Activated T-cell treated with anti-CD3 and anti-CD28 coated beads for 48 hours (primary cell): ENCODE data around the gene PTGS1.
"Not testable (repeated sequence)": the region's sequence is repeated elsewhere in the genome, so short reads cannot be mapped to it uniquely, and the experiment has no call there.

ENCODE experiments used
- DNase-seq: peaks from one replicate; pipeline ENCODE4 v3.0.0-alpha.2; 2020; ENCODE audit warnings: low read depth

The PTGS1 gene

DNA sequence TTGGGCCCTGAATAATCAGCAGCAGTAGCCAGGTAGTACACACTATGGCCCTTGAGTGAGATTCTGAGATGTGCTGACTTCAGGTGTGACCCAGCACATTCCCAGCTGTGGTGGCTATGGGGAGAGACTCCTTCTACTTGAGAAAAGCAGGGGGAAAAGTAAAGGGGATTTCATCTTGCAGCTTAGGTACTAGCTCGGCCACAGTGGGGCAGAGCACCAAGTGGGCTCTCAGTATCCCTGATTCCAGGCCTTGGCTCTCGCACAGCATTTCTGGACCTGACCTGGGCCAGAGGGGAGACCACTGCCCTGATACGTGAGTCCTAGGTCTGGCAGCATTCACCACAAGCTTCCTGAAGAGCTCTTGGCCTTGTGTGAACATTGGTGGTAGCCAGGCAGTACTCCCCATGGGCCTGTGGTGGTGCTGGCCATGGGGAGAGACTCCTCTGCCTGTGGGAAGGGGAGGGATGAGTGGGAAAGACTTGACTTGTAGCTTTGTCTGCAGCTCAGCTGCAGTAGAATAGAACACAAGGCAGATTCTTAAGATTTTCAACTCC is 27.6 kb downstream of the PTGS1 start:
- no peak for DNase-seq

DNA sequence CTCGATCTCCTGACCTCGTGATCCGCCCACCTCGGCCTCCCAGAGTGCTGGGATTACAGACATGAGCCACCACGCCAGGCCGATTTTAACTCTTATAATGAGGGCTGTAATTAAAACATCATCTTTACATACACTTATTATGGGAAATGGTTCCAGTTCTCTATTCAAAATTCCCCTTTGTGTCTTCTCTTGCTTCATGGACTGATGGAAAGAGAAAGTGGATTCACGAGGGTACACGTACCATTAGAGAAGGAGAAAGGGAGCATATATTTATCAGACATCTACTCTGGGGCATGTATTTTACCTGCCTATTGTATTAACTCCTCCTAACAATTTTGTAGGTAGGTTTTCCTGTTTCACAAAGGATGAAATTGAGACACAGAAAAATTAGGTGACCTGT is 31.1 kb downstream of the PTGS1 start:
- no peak for DNase-seq

DNA sequence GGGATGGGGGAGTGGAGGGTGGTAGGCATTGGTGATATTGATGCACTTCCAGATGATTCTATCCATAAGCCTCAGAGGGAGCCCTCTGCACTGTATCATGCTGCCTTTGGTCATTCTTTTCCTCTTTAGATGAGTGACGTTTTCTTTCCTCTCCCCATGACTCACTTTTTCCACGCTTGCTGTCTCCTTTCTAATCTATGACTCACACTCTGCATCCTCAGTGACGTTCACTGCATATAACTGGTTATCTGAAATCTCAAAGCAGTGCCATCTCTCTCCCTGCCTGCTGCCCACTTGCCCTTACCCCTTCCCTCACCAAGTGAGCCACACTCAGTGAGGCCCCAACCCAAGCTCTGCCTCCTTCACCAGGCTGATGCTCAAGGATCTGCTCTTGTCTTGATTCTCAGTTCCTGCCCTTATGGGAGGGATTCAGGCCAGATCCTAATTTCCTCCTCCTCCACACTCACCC is 31.6 kb downstream of the PTGS1 start:
- DNase-seq = peak; percentile 19

DNA sequence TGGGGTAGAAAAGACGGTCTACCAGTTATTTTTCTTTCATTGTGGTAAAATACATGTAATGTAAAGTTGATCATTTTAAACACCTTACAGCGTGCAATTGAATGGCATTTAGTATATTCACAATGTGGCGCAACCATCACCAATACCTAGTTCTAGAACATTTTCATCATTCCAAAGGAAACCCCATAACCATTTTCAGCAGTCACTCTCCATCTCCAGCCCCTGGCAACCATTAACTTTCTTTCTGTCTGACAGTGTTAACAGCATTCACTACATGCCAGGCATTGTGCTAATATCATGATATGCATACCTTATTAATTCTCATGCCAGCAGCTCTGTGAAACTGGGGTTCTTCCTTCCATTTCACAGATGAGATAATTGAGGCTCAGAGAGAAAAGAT is 32.0 kb downstream of the PTGS1 start:
- DNase-seq = no peak

DNA sequence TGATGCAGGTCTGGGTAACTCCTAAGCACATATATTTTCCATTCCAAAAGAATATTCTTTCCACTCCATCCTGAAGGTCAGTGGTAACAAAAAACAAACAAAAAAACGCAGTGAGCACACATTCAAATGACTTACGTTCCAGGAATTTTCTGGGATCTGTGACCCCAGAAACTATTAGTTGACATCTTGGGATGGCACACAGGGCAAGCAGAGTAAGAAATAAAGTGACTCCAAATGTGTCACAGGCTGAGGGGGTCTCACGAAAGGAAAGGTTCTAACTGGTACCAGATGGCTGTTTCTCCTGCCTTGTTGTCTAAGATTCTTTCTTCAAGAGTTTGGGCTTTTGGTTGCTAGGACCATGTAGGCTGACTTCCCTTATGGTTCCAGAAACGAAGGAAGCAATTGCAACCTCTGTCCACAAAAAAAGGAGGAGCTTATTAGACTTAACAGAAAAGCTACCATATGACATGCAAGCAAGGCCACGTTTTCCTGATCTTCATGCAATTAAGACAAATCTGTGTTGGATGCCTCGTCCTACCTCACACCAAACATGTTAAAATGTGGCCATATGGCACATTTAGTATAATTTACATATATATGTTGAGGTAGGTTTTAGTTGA is 32.7 kb downstream of the PTGS1 start:
- DNase-seq = no peak

DNA sequence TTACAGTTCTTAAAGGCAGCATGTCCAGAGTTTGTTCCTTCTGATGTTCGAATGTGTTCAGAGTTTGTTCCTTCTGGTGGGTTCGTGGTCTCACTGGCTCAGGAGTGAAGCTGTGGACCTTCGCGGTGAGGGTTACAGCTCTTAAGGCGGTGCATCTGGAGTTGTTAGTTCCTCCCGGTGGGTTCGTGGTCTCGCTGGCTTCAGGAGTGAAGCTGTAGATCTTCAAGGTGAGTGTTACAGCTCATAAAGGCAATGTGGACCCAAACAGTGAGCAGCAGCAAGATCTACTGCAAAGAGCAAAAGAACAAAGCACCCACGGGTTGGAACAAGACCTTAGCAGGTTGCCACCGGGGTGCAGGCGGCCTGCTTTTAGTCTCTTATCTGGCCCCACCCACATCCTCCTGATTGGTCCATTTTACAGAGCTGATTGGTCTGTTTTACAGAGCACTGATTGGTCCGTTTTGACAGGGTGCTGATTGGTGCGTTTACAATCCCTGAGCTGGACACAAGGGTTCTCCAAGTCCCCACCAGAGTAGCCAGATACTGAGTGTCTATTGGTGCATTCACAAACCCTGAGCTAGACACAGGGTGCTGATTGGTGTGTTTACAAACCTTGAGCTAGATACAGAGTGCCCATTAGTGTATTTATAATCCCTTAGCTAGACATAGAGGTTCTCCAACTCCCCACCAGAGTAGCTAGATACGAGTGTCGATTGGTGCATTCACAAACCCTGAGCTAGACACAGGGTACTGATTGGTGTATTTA is 34.7 kb downstream of the PTGS1 start:
- DNase-seq = not testable (repeated sequence)

DNA sequence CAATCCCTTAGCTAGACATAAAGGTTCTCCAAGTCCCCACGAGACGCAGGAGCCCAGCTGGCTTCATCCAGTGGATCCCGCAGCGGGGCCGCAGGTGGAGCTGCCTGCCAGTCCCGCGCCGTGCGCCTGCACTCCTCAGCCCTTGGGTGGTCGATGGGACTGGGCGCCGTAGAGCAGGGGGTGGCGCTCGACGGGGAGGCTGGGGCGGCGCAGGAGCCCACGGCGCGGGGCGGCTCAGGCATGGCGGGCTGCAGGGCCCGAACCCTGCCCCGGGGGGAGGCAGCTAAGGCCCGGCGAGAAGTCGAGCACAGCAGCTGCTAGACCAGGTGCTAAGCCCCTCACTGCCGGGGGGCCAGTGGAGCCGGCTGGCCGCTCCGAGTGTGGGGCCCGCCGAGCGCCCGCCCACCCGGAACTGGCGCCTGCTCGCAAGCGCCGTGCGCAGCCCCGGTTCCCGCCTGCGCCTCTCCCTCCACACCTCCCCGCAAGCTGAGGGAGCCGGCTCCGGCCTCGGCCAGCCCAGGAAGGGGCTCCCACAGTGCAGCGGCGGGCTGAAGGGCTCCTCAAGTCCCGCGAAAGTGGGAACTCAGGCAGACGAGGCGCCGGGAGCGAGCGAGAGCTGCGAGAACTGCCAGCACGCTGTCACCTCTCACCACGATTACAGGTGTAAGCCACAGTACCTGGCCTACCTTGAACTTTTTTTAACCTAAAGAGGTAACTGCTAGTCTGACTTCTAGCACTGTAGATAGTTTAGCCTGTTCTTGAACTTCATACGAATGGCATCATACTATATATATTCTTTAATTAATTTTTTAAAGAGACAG is 35.5 kb downstream of the PTGS1 start:
- DNase-seq = no peak

DNA sequence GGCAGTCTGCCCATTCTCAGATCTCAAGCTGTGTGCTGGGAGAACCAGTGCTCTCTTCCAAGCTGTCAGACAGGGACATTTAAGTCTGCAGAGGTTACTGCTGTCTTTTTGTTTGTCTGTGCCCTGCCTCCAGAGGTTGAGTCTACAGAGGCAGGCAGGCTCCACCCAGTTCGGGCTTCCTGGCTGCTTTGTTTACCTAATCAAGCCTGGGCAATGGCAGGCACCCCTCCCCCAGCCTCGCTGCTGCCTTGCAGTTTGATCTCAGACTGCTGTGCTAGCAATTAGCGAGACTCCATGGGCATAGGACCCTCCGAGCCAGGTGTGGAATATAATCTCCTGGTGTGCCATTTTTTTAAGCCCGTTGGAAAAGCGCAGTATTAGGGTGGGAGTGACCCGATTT is 43.3 kb downstream of the PTGS1 start:
- not testable (repeated sequence) for DNase-seq

DNA sequence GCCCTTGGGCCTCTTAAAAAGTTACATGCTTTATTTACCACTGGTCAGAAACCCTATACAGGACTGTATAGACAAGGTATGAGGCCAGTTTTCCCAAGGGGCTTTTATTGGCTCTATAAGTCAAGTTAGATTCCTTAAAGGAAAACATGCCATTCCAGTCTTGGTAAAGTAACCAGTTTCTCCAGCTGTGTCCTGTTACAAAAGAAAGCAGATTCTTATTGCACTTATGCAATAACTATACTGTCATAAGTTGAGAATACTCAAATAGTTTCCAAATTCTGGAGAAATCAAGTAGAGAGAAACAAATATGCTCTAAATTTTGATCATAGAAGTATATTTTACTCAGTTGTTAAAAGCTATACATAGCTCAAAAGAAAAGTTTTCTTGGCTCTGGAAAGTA is 47.2 kb downstream of the PTGS1 start:
- DNase-seq = no peak

DNA sequence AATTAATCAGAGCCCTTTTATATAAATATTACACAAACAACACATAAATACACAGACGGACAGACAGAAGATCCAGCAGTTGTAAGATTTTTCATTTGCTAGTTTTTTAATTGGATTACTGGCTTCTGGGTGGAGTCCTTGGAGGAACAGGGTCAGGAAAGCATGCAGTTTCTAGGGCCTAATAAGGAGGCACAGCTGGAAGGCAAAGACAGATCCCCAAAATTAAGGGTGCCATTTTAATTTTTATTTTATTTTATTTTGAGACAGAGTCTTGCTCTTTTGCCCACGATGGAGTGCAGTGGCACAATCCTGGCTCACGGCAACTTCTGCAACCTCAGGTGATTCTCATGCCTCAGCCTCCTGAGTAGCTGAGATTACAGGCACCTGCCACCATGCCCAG is 49.5 kb downstream of the PTGS1 start:
- DNase-seq = no peak

DNA sequence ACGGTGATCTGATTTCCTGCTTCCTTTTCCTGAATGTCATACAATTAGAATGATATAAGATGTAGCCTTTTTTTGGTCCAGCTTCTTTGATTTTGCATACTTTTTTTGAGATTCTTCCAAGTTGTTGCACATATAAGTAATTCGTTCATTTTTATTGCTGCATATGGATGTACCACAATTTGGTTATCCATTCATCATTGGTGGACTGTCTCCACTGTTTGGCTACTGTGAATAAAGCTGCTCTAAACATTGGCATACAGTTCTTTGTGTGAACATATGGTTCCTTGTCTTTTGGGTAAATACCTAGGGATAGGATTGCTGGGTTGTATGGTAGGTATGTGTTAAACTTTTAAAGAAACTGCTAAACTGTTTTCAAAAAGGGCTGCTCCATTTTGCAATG is 54.3 kb downstream of the PTGS1 start:
- DNase-seq = no peak

DNA sequence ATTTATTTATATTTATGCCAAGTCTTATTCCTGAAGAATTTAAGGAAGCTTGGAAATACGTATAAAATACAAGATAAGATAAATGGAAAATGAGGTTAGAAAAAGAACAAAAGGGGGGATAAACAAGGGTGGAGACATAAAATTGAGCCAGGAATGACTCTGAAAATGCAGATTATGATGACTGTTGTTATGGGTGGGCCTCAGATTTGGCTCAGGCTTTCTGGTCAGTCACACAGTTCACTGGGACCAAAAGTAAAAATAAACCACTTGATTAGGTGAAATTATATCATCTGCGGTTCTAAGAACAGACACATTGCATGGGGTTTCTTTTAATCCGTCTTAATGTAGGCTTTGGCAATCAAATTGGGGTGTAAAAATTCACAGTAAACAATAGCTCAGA is 55.9 kb downstream of the PTGS1 start:
- DNase-seq = no peak

DNA sequence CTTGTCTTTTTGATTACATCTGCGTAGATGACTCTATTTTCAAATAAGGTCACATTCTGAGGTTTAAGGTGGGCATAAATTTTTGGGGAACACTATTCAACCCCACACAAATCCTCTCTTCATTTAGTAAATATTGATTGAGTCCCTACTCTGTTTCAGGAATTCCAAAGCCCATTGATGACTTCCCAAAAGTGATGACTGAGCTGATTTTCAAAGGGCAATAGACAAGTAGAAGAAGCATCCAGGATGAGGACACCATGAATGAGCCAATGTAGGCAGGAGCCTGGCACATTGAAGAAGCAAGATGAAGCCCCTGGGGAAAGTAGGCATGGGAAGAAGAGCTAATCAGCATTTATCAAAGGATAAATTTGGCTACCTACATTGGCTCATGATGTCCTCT is 71.7 kb downstream of the PTGS1 start:
- no peak for DNase-seq

DNA sequence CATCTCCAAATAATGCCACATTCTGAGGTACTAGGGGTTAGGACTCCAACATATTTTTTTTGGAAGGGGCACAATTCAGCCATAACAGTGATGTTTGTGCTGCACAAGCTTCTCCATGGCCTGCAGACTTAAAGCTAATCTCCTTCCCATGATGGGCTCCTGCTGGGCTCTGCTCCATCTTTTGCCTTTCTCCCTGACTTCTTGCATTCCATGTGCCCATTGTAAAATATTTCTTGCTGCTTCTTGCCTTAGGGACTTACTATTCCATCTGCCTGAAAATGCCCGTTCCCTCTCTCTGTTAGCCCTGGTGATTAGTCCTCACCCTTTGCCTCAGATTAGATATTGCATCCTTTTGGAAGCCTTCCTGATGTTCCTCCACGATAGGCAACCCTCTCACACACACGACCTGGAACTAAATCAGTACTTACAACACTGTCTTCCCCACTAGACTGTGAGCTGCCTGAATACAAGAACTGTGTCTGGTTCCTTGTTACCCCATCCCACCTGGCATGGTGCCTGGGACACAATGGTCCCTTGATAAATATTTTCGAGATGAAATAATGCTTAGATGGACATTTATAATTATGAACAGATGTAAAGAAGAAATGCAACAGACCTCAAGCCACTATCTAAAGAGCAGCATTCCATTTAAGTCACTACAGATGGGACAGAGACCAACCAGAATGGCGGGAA is 73.4 kb downstream of the PTGS1 start:
- DNase-seq = no peak
